Fibroblast of skin of right biceps (primary cell): Measurements from ENCODE around the gene CDKN3.
"Not testable (repeated sequence)": the region's sequence is repeated elsewhere in the genome, so short reads cannot be mapped to it uniquely, and the experiment has no call there.

Experiments used
- DNase-seq: peaks from one replicate; pipeline ENCODE4 v3.0.0-alpha.2; 2013

Gene CDKN3

GRCh38 chr14:54370323-54371198 is 26.2 kb upstream of the CDKN3 start:
- DNase-seq: no peak

GRCh38 chr14:54374117-54374884 is 22.5 kb upstream of the CDKN3 start:
- DNase-seq: no peak

GRCh38 chr14:54377501-54377900 is 19.3 kb upstream of the CDKN3 start:
- DNase-seq: no peak

- not testable (repeated sequence) for DNase-seq
Observed at GRCh38 chr14:54378893-54379292, 17.9 kb upstream of the CDKN3 start.

GRCh38 chr14:54380558-54380957 is 16.2 kb upstream of the CDKN3 start:
- DNase-seq: not testable (repeated sequence)

- no peak for DNase-seq
Observed at GRCh38 chr14:54381821-54382220, 15.0 kb upstream of the CDKN3 start.

- no peak for DNase-seq
Observed at GRCh38 chr14:54383835-54384234, 13.0 kb upstream of the CDKN3 start.

- DNase-seq: no peak
Observed at GRCh38 chr14:54385556-54385955, 11.3 kb upstream of the CDKN3 start.

- DNase-seq: no peak
Observed at GRCh38 chr14:54387328-54387727, 9.5 kb upstream of the CDKN3 start.

- DNase-seq: no peak
Observed at GRCh38 chr14:54392131-54392859, 4.5 kb upstream of the CDKN3 start.

- DNase-seq: not testable (repeated sequence)
Observed at GRCh38 chr14:54392986-54393884, 3.6 kb upstream of the CDKN3 start.

- no peak for DNase-seq
Observed at GRCh38 chr14:54394596-54394995, 2.2 kb upstream of the CDKN3 start.

GRCh38 chr14:54395284-54395683 is 1.5 kb upstream of the CDKN3 start:
- DNase-seq: no peak

- DNase-seq: no peak
Observed at GRCh38 chr14:54395716-54396115, 1.1 kb upstream of the CDKN3 start.

- no peak for DNase-seq
Observed at GRCh38 chr14:54396183-54396492, 669 bp upstream of the CDKN3 start.

GRCh38 chr14:54399560-54399959 is 2.8 kb downstream of the CDKN3 start:
- no peak for DNase-seq

GRCh38 chr14:54403401-54404005 is 6.7 kb downstream of the CDKN3 start:
- peak; percentile 53 for DNase-seq

GRCh38 chr14:54410215-54410614 is 13.4 kb downstream of the CDKN3 start:
- DNase-seq: no peak

GRCh38 chr14:54411371-54411770 is 14.6 kb downstream of the CDKN3 start:
- DNase-seq: no peak

- DNase-seq: peak; percentile 49
Observed at GRCh38 chr14:54420478-54421142, 23.8 kb downstream of the CDKN3 start.

GRCh38 chr14:54423991-54424390 is 27.2 kb downstream of the CDKN3 start:
- no peak for DNase-seq
